DMS 273 (cell line): ENCODE results near the gene EPHB1.
A peak's percentile ranks its signal among the peaks of the same experiment; 100 is the strongest.

Experiments
- DNase-seq: peaks from one replicate; lab custom pipeline; 2025; ENCODE audit not compliant: unreplicated experiment; lab: John Stamatoyannopoulos, UW

EPHB1 gene

DNA sequence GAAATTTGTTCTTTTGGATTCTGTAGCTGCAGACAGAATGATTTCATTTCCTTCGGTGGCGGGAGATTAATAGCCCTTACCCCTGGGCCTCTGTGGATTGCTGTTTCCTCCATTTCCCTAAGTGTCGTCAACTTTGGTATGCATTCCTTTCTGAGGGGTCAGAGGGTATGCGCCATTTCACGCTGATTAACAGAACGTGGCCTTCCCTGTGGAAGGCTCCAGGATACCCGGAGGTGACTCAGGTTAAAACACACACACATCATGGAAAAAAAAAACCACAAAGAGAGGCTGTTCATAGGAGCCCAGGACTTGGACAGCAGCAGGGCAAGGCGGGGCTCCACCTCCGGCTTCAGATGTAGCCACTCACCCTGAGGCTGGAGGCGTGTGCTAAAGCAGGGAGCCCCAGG, 51.9 kb downstream of the EPHB1 start:
- peak; percentile 15 for DNase-seq

DNA sequence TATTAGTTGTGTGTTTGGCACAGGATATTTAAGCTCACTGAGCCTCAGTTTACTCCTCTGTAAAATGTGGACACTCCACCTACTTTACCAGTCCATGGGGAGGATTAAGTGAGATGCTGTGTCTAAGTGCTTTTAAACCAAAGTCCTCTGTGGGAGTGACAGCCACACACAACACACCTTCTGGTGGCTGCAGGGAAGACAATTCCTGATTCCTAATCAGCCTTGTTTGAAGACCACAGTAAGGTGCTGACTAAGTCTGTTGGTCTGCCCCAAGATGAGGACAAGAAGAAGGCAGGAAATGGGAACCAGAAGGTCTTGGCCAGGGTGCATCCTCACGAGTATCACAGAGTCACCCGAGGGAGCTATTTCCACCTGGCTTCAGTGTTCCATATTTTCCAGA, 52.3 kb downstream of the EPHB1 start:
- DNase-seq = no peak

DNA sequence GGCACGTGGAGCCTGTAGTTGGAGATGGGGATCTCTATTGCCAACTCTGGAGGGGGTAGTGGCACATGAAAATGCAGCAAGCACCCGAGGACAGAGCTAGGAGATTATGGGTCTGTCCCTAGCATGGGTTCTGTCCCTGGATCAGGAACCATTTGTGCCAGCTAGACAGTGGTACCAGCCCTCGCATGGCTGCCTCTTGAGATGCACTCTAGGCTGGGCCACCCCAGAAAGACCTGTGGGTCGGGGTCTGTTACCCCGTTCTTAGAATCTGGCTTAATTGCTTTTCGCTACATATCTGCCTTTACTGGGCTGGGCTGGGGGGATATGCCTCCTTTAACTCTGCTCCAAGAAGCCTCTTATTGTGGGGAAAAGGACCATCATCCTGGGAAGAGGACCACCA, 54.5 kb downstream of the EPHB1 start:
- no peak for DNase-seq

DNA sequence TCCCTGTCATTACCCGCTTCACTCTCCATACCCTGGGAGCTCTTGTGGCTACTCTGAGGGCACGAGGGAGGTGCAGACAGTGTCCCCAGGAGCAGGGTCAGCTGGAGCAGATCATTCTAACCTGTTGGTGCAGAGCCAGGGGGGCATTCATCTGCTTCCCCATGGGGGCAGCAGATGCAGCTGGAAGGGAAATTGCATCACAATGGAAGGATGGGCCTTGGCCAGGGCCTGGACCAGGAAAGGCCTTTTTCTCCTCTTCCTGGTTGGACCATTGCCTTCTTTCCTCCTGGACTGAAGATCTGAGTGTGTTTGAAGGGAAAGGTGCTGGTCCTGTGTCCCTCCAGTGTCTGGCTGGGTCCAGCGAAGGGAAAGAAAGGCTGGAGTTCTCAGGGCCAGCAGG, 55.7 kb downstream of the EPHB1 start:
- DNase-seq = peak; percentile 25

DNA sequence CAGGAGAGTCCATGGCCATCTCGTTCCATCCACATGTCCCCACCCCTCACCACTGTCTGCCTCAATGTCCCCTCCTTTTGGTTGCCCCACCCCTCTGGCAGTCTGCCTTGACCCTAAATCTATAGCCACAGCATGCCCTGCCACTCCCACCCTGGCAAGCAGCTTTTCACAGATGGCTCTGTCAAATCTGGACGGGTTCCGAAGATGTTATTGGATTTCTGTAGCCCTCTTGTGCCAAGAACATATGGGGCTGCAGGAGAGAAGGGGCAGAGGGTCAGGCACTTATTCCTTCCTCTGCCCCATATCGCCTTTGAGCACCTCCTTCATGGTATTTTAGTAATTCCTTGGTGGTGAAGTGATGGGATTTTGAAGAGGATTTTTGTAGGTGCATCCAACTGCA, 57.1 kb downstream of the EPHB1 start:
- DNase-seq = peak; percentile 85

DNA sequence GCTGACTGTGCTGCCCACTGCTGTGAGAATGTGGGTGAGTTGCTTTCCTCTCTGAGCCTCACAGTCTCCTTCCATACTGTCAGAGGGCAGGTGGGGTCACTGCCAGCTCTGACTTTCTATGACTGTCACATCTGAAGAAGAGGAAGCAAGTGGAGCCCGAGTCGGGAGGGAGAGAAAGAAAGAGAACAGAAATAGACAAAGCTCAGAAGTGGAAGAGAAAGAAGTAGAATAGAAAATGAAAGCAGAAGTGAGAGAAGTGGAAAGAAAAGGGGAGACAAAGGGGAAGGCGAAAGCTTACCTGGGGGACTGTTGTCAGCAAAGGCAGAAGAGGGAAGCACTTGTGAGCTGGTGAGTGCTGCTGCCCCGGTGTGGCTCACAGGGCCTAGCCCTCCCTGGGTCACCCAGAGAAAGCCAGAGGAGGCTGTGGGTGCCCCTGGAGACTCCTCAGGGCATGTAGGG, 57.9 kb downstream of the EPHB1 start:
- DNase-seq = peak; percentile 22

DNA sequence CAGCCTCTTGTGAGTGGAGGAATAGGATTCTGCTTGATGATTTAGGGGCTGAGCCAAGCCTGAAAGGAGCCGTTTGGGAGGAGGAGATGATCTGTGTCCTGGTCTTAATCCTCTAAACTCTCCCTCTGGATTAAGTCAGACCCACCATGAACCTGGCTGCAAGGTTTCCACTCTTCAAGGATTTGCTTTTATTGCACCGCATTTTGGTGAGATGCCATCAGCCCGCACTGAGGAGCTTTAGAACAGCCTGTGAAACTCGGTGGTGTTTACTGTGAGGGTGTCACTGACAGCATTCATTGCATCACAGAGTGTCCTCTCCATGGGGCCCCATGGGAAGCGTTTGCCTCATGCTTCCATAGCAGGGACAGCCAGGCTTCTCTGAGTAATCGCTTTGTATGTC, 59.2 kb downstream of the EPHB1 start:
- no peak for DNase-seq

DNA sequence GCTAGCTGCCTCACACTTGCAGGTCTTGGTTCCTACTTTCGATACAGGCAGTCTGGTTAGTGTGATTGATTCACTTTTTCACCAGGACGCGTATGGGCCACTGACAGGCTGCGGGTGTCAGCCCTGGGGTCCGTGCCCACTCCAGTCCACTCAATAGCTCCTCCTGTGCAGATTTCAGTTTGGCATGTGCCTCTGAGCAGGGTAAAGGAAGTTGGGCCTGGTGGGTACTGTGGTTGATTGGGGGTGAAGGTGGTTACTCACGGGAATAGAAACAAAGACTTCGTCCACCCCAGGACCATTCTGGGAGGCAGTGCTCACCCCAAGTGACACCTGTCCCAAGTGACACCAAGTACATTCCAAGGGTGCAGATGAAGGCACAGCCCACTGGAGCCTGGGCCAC, 62.3 kb downstream of the EPHB1 start:
- DNase-seq = no peak

DNA sequence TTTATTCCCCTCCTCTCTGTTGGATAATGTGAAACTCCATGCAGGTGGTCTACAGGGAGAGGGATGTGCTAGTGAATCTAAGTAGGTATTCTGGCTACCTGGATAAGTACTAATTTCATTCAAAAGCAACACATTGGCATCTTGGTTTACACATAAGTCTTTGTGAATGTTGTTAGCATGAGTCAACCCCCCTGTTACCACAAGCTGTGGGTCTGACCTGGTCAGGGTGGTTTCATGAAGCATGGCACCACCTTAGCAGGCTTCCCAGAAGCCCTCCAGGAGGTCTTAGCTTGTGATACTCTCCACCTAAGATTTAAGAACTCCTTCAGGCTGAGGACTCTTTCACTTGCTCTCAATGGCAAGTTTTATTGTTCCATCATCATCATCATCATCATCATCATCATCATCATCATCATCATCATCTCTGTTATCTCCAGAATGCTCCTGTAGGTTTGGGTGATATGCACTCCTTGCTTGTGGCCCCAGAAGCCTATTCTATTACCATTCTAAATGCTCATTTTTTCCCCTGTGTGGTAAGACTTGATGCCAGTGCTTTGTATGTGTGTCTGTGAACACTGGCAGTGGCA, 62.8 kb downstream of the EPHB1 start:
- DNase-seq = no peak

DNA sequence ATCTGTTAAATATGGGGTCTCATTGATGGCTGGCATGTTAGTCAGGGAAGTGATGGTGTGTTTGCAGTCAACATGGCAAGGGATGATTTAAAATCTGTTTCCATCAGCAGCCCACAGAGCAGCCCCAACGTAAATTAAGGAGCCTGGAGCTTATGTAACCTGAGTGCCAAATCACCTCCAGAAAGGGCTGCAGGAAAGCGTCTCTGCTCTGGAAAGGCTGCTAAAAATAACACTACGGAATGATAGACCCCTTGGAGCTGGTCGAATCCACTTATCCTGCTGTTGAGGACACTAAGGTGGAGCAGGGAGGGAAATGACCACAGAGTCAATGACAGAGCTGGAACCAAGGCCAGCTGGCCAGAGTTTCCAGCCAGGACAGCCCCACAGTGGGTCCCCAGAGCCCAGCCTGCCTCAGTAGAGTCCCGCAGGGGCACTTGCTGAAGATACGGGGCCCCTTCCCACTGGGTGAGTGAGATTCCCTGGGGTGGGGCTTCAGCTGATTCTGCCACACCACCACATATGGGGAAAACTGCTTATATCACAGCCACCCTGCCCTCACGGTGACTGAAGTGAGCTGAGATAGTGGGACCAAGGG, 63.5 kb downstream of the EPHB1 start:
- peak; percentile 71 for DNase-seq

DNA sequence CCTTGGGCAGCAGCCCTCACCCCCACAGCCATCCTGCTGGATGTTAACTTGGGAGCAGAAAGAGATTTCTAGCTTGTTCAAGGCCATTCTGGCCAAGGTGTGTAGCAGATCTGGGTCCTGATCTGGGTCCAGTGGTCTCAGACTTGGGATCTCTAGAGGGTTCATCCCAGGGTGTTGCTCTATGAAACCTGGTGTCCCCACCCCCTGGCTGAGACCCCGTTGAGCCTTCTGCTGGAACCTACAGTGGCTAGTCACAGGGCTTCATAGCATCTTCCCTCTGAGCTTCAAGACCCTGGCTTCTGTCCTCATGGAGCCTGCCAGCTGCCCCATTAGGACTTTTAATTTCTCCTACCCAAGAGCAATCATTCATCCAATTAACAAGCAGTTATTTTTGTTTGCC, 64.3 kb downstream of the EPHB1 start:
- DNase-seq = peak; percentile 51

DNA sequence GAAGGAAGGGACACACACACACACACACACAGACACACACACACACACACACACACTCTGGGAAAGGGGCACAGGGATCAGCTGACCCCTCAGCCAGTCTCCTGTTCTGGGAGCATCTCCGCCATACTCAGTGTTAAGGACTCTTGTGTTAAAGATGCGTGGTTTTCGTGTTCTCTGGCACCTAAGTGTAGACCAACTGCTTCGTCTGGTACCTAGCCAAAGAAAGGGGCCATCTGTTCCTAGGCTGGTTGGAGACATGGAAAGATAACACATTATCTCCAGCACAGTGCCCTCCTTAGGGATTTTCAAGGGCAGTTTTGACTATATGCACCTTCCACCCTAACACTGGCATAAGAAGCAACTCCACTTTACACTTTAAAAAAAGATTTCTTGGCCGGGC, 65.1 kb downstream of the EPHB1 start:
- DNase-seq = peak; percentile 97

DNA sequence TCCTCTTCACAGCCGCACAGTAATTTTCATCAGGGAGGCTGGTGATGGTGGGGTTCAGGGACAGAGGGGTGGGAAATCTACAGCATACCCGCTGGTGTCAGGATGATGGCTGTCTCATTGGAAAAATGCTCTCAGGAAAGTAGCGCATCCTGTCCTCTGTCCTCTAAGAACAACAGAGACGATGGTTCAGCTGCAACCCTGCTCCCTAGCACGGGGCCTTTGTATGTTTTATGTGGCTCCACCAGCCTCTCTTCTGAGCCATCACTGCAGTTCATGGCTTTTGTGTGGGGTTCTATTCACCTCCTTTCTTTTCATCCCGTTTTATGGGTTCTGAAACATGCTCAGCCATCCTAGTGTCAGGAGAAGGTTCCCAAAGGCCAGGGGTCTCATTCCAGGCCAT, 68.9 kb downstream of the EPHB1 start:
- no peak for DNase-seq

DNA sequence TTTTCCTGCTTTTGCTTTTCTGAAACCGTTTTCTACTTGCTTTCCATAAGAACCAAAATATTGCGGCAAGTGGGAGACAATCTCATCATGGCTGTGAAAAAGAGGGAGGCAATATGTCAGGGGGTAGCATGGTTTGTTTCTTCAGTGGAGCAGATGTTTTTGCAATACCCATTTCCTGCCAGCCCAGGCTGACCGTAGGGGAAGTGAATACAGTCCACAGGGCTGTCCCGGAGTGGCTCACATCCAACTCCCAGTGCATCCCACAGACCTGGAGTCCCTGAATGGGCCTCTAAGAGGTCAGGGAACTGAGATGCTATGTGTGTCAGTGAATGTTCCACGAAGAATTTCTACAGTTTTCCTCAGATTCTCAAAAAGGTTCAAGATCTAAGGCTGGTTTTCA, 69.6 kb downstream of the EPHB1 start:
- peak; percentile 32 for DNase-seq

DNA sequence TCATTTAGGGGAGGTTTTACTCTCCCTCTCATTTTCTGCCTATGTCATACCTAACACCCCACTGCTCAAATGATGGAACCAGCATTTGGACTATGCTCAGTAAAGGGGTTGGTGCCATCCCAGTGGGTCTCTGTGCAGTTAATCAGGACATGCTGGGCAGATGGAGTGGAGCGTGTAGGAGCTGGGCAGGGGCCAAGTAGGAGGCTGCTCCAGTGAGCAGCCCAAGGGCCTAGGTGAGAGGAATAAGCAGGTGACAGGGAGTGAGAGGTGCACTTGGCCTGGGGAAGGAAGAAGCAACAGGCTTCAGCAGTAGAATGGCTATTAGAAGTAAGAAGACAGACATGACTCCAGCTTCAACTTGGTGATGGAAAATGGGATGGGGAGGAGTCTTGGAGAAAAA, 72.2 kb downstream of the EPHB1 start:
- DNase-seq = no peak

DNA sequence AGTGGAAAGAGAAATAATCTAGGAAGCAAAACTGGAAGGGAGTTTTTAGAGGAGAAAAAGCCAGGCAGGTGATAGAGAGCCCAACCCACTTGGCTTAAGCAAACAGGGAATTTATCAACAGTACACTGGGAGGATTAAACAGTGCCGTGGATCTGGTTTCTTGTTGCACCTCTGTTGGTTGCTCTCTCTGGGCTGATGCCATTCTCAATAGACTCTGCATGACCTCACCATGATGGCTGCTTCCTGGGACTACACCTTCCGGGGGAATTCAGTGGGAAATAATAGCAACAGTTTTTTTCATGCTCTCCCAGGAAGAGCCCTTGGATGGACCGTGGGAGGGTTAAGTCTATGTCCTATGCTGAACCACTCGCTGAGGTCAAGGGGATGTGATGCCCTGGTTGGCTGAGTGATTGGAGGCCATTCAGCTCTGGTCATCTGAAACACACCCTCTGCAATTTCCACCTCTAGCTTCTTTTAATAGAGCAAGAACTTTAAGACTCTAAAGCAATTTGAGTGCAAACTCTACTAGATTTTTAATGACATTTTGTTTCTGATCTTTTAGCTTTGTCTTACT, 74.2 kb downstream of the EPHB1 start:
- no peak for DNase-seq

DNA sequence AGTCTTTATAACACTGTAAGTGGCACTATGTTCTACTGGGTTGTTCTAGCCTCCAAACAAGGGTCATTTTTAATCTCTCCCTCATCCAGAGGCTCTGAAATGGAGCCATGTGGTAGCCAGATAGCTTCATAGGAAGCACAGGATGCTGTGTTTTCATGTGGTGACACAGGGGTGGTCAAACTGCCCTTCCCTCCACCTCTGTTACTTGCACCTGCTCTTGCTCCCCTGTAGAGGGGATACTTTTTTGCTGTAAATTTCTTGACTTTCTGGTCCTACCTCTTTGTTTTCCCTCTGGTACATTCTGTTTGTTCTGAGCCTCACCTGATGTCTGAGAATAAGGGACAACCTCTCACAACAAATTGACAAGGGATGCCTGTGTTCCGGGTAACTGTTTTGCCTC, 76.8 kb downstream of the EPHB1 start:
- DNase-seq = no peak

DNA sequence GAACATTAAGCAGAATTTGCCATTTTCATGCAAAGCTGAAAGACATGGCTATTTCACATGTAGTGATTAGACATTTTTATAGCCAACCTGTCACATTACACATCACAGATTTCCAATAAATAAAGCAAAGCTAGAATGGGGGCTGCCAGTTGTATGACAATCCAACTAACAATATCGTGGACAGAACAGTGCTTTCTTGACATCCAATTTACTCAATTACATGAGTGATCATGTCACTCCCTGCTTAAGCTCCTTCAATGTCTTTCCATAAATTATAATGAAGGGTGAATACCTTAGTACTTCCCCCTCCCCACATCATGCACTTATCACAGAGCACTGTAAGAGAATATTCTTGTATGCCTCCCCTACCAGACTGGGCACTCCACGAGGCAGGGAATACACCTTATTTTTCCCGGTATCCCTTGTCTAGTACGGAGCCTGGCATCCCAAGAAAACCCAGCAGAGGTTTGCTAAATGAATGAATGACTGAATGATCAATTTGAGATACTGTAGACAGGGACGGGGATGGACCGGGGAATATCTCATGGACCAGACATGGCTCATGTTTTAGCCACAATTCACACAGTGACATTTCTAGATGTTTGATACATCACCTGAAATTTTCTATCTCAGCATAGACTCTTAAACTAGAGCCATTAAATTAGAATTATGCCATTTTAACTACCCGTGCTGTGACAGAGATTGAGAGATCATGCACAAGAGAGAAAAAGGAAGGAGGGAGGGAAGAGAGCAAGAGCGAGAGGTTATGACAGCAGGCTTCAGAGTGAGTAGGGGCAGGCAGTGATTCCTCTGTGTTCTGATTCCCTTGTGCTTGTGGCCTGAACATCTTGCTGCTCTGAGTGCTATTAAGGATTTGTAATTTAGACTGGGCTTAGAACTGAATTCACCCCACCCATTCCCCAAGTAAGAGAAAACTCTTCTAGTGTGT, 77.7 kb downstream of the EPHB1 start:
- no peak for DNase-seq

DNA sequence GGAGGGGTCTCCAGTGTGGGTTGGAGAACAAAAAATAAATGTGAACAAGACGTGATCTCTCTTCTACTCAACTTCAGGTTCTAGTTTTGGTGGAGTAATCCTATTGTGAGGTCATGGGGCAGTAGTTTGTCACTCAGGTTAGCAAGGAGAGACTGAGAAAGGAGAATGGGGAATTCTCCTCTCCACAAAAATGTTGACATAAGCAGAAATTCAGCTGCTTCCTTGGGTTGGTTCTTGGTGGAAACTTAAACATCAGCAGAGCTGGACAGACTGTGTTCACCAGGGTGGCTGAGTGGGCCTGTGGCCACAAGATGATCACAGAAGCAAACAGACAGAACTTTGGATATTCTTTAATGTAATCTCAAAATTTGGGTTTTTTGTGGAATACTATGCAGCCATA, 78.7 kb downstream of the EPHB1 start:
- DNase-seq = no peak

DNA sequence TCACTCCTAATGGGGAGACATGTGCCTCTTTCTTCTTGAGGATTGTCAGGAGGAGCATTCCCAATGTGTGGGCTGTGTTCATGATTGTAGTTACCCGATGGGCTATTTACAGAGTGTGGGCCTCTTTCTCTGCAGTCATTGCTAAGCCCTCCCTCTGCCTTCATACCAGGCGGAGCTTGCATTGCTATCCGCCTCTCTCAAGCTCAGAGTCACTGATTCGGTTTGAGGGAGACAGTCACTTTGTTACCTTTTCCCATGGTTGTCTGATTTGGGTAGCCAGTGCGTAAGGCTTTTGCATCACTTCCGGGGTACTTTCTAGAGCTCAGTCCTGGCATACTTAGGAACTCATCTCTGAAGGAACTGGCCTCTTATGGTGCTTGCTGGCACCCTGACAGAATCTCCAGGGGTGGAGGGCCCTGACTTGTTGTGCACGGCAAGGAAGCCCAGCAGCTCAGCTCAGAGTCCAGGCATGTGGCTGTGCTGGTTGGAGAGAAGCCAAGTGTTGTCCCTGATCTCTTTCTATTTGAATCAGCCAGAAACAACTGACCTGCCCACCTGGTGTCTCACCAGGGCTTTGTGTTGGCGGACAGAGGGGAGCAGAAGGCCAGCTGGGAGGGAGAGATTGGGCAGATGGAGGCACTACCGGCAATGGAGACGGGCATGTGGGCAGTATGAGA, 79.8 kb downstream of the EPHB1 start:
- peak; percentile 80 for DNase-seq

DNA sequence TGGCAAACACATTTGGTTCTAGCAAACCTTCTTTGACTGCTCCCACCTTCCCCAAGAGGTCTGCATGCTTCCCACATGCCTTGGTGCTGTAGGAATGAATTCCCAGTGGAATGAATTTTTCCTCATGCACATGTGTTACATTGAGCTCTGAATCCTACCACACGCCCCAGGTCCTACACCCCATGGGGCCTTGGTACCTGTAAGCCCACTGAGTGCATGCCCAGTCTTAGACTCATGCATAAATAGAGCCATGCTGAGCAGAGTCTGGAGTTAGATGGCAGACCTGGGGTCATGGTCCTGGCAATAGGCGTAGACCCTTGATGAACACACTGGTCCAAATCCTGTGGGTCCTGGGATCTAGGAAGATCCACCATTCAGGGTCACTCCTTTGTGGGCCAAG, 81.8 kb downstream of the EPHB1 start:
- no peak for DNase-seq
